Hippocampal formation (tissue), 2 donors: ENCODE measurements around the gene PKP3.

Experiments used
- DNase-seq, 2 donors: peaks; one replicate each; lab custom pipeline; 2025; lab: John Stamatoyannopoulos, UW

Gene PKP3

GRCh38 chr11:363948-364761 is 29.9 kb upstream of the PKP3 start:
- DNase-seq = no peak

GRCh38 chr11:364991-365725 is 28.9 kb upstream of the PKP3 start:
- DNase-seq = no peak

GRCh38 chr11:365831-366230 is 28.2 kb upstream of the PKP3 start:
- DNase-seq = no peak

GRCh38 chr11:367956-368413 is 26.0 kb upstream of the PKP3 start:
- DNase-seq = no peak

GRCh38 chr11:368414-369335 is 25.3 kb upstream of the PKP3 start:
- no peak for DNase-seq

GRCh38 chr11:369336-370018 is 24.5 kb upstream of the PKP3 start, which contains the start of gene B4GALNT4:
B4GALNT4 (plus strand) TSS chr11:369499; CDS start chr11:369804, 305 bp downstream.
- DNase-seq = peak; percentile 49 to 62

GRCh38 chr11:370070-370941 is 23.7 kb upstream of the PKP3 start:
- no peak for DNase-seq

GRCh38 chr11:371051-371450 is 23.0 kb upstream of the PKP3 start:
- no peak for DNase-seq

- no peak for DNase-seq
These were observed 22.1 kb upstream of the PKP3 start for GRCh38 chr11:371716-372590.

GRCh38 chr11:372809-373715 is 20.9 kb upstream of the PKP3 start:
- no peak for DNase-seq

GRCh38 chr11:373716-374551 is 20.1 kb upstream of the PKP3 start:
- DNase-seq = peak; percentile 41 to 53

- no peak for DNase-seq
These were observed 18.7 kb upstream of the PKP3 start for GRCh38 chr11:375065-376025.

- DNase-seq = no peak
These were observed 17.4 kb upstream of the PKP3 start for GRCh38 chr11:376531-377173.

GRCh38 chr11:377174-377865 is 16.7 kb upstream of the PKP3 start:
- no peak for DNase-seq

- no peak for DNase-seq
These were observed 16.0 kb upstream of the PKP3 start for GRCh38 chr11:377883-378500.
